GM12878 (cell line): ENCODE measurements around the gene MVK. TPM values are rescaled to one million over a fixed set of nuclear protein-coding genes. Genes with fewer than 3 reads are reported as not detected.

Source experiments
- ATAC-seq: fragments of 200-7000 bp; cut with Tn5 transposase; 3 replicates; pipeline ENCODE4 v1.9.1; 2020; ENCODE audit warnings: mild to moderate bottlenecking, moderate library complexity
- BruUV-seq: library from RNA; stranded (reverse); fragments of 400-500 nt; replicated peaks from 2 replicates; lab custom pipeline; 2021; lab: Mats Ljungman, UMichigan
- CTCF ChIA-PET: fragments of 300-600 bp; sonication (Branson Sonifier 250); formaldehyde crosslinking; extraction: SDS; loops from one replicate; lab custom pipeline; 2021; ENCODE audit warnings: inconsistent platforms; lab: Yijun Ruan, JAX
- POLR2A ChIA-PET: fragments of 350-600 bp; formaldehyde crosslinking; extraction: SDS; loops from one replicate; lab custom pipeline; 2021; ENCODE audit warnings: inconsistent platforms; lab: Charles Lee
- RAD21 ChIA-PET: fragments of 300-600 bp; sonication (Branson Sonifier 250); formaldehyde crosslinking; loops from one replicate; lab custom pipeline; 2023; ENCODE audit warnings: antibody characterized with exemption; ENCODE audit not compliant: unreplicated experiment; lab: Charles Lee
- SMC1A ChIA-PET: fragments of 300-600 bp; sonication (Branson Sonifier 250); formaldehyde crosslinking; loops from one replicate; lab custom pipeline; 2023; ENCODE audit not compliant: unreplicated experiment, uncharacterized antibody; lab: Charles Lee
- DNase-seq: peaks from one replicate; pipeline ENCODE4 v3.0.0-alpha.2; 2011; ENCODE audit warnings: low read depth, low spot score
- FAIRE-seq: peaks from 3 replicates; lab custom pipeline; 2011; peaks lifted over from hg19 to GRCh38; lab: Jason Lieb, UNC
- H2AFZ ChIP-seq: 2 replicates; pipeline ENCODE4 v1.6.0; 2011; ENCODE audit warnings: low read depth, low read length, control low read depth; ENCODE audit not compliant: control insufficient read depth
- H3K27ac ChIP-seq: 2 replicates; pipeline ENCODE4 v1.5.1; 2011; ENCODE audit warnings: control low read depth; ENCODE audit not compliant: control insufficient read depth, insufficient read depth
- H3K27me3 ChIP-seq, 2 experiments: replicated peaks in 1 of 2; 2 replicates each; pipeline versions ENCODE4 v1.6.0 to v1.6.1; 2011; ENCODE audit warnings: low read length in 1 of 2; ENCODE audit not compliant: control insufficient read depth in 2 of 2, insufficient read depth in 2 of 2
- H3K36me3 ChIP-seq, 2 experiments: 2 replicates each; pipeline ENCODE4 v1.5.1; 2011; ENCODE audit warnings: low read length in 1 of 2; ENCODE audit not compliant: control insufficient read depth in 2 of 2, insufficient read depth in 2 of 2
- H3K4me1 ChIP-seq: 2 replicates; pipeline ENCODE4 v1.6.1; 2011; ENCODE audit warnings: mild to moderate bottlenecking, low read length, moderate library complexity, mixed read lengths; ENCODE audit not compliant: control insufficient read depth, insufficient read depth
- H3K4me2 ChIP-seq: 2 replicates; pipeline ENCODE4 v1.6.0; 2011; ENCODE audit warnings: control low read depth; ENCODE audit not compliant: control insufficient read depth, insufficient read depth
- H3K4me3 ChIP-seq: fragments of 200-600 bp; sonication (generic); 2 replicates; pipeline ENCODE4 v1.5.1; 2016
- H3K79me2 ChIP-seq: 2 replicates; pipeline ENCODE4 v1.6.0; 2011; ENCODE audit warnings: low read length; ENCODE audit not compliant: control insufficient read depth, insufficient read depth
- H3K9ac ChIP-seq: 2 replicates; pipeline ENCODE4 v1.8.0; 2011; ENCODE audit warnings: low read length, control low read depth, mixed read lengths; ENCODE audit not compliant: control insufficient read depth, insufficient read depth
- H3K9me3 ChIP-seq: replicated peaks from 3 replicates; pipeline ENCODE4 v1.5.1; 2011; ENCODE audit warnings: mild to moderate bottlenecking, low read length; ENCODE audit not compliant: control insufficient read depth, insufficient read depth
- H4K20me1 ChIP-seq: 2 replicates; pipeline ENCODE4 v1.6.0; 2011; ENCODE audit not compliant: control insufficient read depth, insufficient read depth
- CBX3 ChIP-seq: fragments of 200-600 bp; sonication (generic); IDR thresholded peaks from 2 replicates; pipeline ENCODE4 v1.6.1; 2016; ENCODE audit warnings: low read depth, borderline replicate concordance
- EGR1 ChIP-seq, 2 experiments: IDR thresholded peaks; 1 replicate in 1 of 2; 2 replicates in 1 of 2; pipeline ENCODE4 v1.6.1; 2011 to 2012; ENCODE audit warnings: low read depth in 2 of 2, low read length in 2 of 2, borderline replicate concordance in 1 of 2, mild to moderate bottlenecking in 1 of 2, moderate library complexity in 1 of 2
- JUNB ChIP-seq: IDR thresholded peaks from 2 replicates; pipeline ENCODE4 v1.6.1; 2016; ENCODE audit warnings: antibody characterized with exemption, mild to moderate bottlenecking
- TCF12 ChIP-seq: IDR thresholded peaks from 2 replicates; pipeline ENCODE4 v1.6.1; 2011; ENCODE audit warnings: low read depth, mild to moderate bottlenecking, low read length
- USF1 ChIP-seq: IDR thresholded peaks from 2 replicates; pipeline ENCODE4 v1.6.1; 2011; ENCODE audit warnings: borderline replicate concordance, low read depth, mild to moderate bottlenecking, moderate library complexity, mixed read lengths, low read length; ENCODE audit not compliant: insufficient read depth; ENCODE audit errors: extremely low read length
- YY1 ChIP-seq: IDR thresholded peaks from 2 replicates; pipeline ENCODE4 v1.6.1; 2011; ENCODE audit warnings: low read depth, mild to moderate bottlenecking, low read length
- ZZZ3 ChIP-seq: IDR thresholded peaks from 2 replicates; pipeline ENCODE4 v1.6.1; 2011; ENCODE audit warnings: low read depth; ENCODE audit not compliant: control insufficient read depth, insufficient read length
- WGBS: methylation state at CpG from one replicate; pipeline ENCODE4 v1.1.6; 2016; ENCODE audit warnings: low lambda C conversion rate; ENCODE audit not compliant: insufficient replicate concordance, insufficient coverage; ENCODE audit errors: missing lambda C conversion rate; 5-methylcytosine and 5-hydroxymethylcytosine counted together
- in situ Hi-C: fragments of 300-500 bp; cut with MboI; formaldehyde crosslinking; loops from 9 replicates; pipeline ENCODE4 v1.14.3; 2018; ENCODE audit warnings: mixed read lengths
- intact Hi-C: fragments of 100-400 bp; cut with micrococcal nuclease; formaldehyde crosslinking; loops from one replicate; pipeline ENCODE4 v1.14.2; 2022; ENCODE audit not compliant: unreplicated experiment
- polyA plus RNA-seq, 11 experiments: library from polyadenylated mRNA; depleted of rRNA in 4 of 11; unstranded in 6 of 11; stranded (reverse) in 5 of 11; fragments of >200 nt; fragmentation: Nextera tagmentation in 4 of 11; fragmentation: Illumina TruSeq in 1 of 11; extraction: Ambion mirVana in 4 of 11; extraction: Trizol in 1 of 11; gene quantifications; 1 replicate in 1 of 11; 2 replicates in 10 of 11; pipeline versions ENCODE4 v1.2.1 to v1.2.3, GENCODE V29; 2011 to 2016; ENCODE audit warnings: inconsistent platforms in 2 of 11, missing spikeins in 2 of 11, low read depth in 1 of 11
- total RNA-seq, 4 experiments: library from RNA; depleted of rRNA in 3 of 4; stranded (reverse); fragments of >200 nt in 3 of 4; fragmentation: Illumina TruSeq in 1 of 4; extraction: Trizol in 1 of 4; gene quantifications; 2 replicates each; pipeline versions ENCODE4 v1.2.1 to v1.2.3, GENCODE V29; 2013 to 2021
- TF ChIP-seq, protein P1 (sequence below): fragments of 450-650 bp; IDR thresholded peaks from 2 replicates; pipeline ENCODE4 v1.6.1; 2017; ENCODE audit warnings: mild to moderate bottlenecking, moderate library complexity
- TF ChIP-seq, protein P2 (sequence below): IDR thresholded peaks from 2 replicates; pipeline ENCODE4 v1.6.1; 2011; ENCODE audit warnings: mild to moderate bottlenecking, low read depth, low read length, moderate library complexity; ENCODE audit not compliant: insufficient replicate concordance

Gene MVK
- total and polyA plus RNA-seq, 10 of the 15 experiments (the other 5 are each of a cell fraction or from before 2014, with no cell fraction given): 0.24 to 46.7 (median 31.9) TPM

DNA sequence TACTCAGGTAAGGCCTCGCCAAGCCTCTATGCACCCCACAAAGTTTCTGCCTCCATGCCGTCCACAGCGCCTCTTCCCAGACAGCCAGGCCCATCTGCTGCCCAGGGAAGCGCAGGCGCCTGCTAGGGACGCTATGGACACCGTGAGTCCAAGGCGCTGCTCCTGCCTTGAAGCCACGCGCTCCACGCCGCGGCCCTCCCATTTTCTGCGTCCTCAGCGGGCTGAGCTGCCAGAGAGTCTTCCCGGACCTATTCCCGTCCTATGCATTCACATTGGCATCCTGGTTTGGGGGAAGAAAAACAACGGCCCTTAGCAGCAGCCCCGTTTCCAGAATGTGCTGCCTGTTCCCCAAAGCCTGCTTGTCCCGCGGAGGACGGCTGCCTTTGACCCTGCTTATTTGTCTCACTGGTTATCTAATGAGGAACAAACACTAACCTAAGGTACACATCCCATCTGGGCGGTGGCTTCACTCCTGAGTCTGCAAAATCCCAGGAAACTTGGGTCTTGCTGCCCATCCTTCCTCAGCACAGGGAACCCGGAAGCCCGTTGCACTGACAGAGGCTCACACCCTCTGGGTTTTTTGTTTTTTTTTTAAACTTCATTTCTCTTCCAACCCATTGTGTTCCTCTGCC, 38.2 kb upstream of the MVK start (continued):
- no peak for TF ChIP-seq USF1
- TF ChIP-seq TCF12: no peak
- no peak for TF ChIP-seq ZZZ3
- no peak for TF ChIP-seq CBX3
- TF ChIP-seq, all 136 proteins: peak for 0

DNA sequence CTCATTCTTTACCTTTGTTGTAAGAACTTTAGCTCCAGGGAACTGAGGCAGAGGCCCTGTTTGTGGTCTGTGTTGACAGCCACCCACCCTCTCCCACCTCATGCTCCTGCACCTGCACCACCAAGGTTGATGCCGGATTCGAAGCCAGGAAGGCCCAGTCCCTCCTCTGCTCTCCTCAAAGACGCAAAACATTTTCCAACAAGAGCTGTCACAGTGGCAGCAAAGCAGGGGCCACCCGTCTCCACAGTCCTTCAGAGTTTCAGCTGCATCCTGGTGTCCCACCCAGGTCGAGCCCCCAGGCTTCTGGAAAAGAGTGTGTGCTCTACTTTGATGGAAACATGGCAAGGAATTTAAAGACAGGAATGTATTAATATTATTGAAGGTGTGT, 37.7 kb upstream of the MVK start:
- Histone ChIP-seq H3K4me3 (no peak overlapping the region), H3K4me2 (no peak overlapping the region), H3K9ac (no peak overlapping the region), H3K4me1 (no peaks in the 10 kb centered on the region), H3K27ac (no peak overlapping the region), H3K9me3 (no peaks in the 10 kb centered on the region), H4K20me1 (no peaks in the 10 kb centered on the region), H3K79me2 (no peaks in the 10 kb centered on the region), H3K27me3 (no peaks in the 10 kb centered on the region), H3K36me3 (no peaks in the 10 kb centered on the region), H2AFZ (no peak overlapping the region)
- in situ Hi-C loops: no loop called here
- POLR2A ChIA-PET: no interaction called here
- SMC1A ChIA-PET: no interaction called here
- ATAC-seq (no peak), DNase-seq (no peak), FAIRE-seq (no peak)
- 75% methylated on average over 5 of the region's 5 CpGs for WGBS
- TF ChIP-seq YY1: no peak
- TF ChIP-seq EGR1 (IDR thresholded peaks at IDR 0.05; ENCODE audit: borderline replicate concordance in 1 of 2, low read depth in 2 of 2, low read length in 2 of 2): no peak
- TF ChIP-seq, protein P1, sequence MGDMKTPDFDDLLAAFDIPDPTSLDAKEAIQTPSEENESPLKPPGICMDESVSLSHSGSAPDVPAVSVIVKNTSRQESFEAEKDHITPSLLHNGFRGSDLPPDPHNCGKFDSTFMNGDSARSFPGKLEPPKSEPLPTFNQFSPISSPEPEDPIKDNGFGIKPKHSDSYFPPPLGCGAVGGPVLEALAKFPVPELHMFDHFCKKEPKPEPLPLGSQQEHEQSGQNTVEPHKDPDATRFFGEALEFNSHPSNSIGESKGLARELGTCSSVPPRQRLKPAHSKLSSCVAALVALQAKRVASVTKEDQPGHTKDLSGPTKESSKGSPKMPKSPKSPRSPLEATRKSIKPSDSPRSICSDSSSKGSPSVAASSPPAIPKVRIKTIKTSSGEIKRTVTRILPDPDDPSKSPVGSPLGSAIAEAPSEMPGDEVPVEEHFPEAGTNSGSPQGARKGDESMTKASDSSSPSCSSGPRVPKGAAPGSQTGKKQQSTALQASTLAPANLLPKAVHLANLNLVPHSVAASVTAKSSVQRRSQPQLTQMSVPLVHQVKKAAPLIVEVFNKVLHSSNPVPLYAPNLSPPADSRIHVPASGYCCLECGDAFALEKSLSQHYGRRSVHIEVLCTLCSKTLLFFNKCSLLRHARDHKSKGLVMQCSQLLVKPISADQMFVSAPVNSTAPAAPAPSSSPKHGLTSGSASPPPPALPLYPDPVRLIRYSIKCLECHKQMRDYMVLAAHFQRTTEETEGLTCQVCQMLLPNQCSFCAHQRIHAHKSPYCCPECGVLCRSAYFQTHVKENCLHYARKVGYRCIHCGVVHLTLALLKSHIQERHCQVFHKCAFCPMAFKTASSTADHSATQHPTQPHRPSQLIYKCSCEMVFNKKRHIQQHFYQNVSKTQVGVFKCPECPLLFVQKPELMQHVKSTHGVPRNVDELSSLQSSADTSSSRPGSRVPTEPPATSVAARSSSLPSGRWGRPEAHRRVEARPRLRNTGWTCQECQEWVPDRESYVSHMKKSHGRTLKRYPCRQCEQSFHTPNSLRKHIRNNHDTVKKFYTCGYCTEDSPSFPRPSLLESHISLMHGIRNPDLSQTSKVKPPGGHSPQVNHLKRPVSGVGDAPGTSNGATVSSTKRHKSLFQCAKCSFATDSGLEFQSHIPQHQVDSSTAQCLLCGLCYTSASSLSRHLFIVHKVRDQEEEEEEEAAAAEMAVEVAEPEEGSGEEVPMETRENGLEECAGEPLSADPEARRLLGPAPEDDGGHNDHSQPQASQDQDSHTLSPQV: no peak
- TF ChIP-seq JUNB: no peak
- TF ChIP-seq, protein P2, sequence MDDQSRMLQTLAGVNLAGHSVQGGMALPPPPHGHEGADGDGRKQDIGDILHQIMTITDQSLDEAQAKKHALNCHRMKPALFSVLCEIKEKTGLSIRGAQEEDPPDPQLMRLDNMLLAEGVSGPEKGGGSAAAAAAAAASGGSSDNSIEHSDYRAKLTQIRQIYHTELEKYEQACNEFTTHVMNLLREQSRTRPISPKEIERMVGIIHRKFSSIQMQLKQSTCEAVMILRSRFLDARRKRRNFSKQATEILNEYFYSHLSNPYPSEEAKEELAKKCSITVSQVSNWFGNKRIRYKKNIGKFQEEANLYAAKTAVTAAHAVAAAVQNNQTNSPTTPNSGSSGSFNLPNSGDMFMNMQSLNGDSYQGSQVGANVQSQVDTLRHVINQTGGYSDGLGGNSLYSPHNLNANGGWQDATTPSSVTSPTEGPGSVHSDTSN: no peak
- intact Hi-C loops: no loop called here
- RAD21 ChIA-PET: no interaction called here
- CTCF ChIA-PET: interaction anchor here (1.3 kb wide), 1 partner anchor 17 kb away, joined by 5 read pairs; no protein-coding TSS in a partner anchor
- BruUV-seq: no TSS peak
